ENCODE data around the gene UBE3D. TPM values are rescaled to one million over a fixed set of nuclear protein-coding genes. Genes with fewer than 3 reads are reported as not detected.
"Not testable (repeated sequence)": the region's sequence is repeated elsewhere in the genome, so short reads cannot be mapped to it uniquely, and the experiment has no call there.

Gene UBE3D
- total RNA-seq, 2 donors from 2014 or later = 9.3 to 11.5 TPM

GRCh38 chr6:82954937-82955577 lies 110.6 kb downstream of the UBE3D start:
- Histone ChIP-seq H3K4me3 (no peak overlapping the region), H3K27me3 (no peaks in the 10 kb centered on the region), H3K36me3 (replicated peaks in 1 of 2; ENCODE audit: insufficient read depth in 1 of 2, low read depth in 2 of 2) (peaks cover 0 to 2% of the 10 kb centered on the region in 2 donors), H3K4me1 (no peaks in the 10 kb centered on the region), H3K9me3 (no peaks in the 10 kb centered on the region), H3K27ac (no peak overlapping the region)
- intact Hi-C loops (cut with DNase I) = no loop called here
- WGBS, 2 donors = 96% methylated on average over 4 of the region's 4 CpGs
- ATAC-seq (no peak), DNase-seq (no peak)
- TF ChIP-seq CTCF (IDR thresholded peaks at IDR 0.05) (no peak), POLR2A (IDR thresholded peaks at IDR 0.05) (no peak)

GRCh38 chr6:82954356-82954755 lies 111.3 kb downstream of the UBE3D start:
- no peak overlapping the region for H3K27ac ChIP-seq
- TF ChIP-seq CTCF (IDR thresholded peaks at IDR 0.05) = no peak
- no peak for TF ChIP-seq POLR2A (IDR thresholded peaks at IDR 0.05)
- H3K4me3 ChIP-seq = no peak overlapping the region
- H3K36me3 ChIP-seq (replicated peaks in 1 of 2; ENCODE audit: insufficient read depth in 1 of 2, low read depth in 2 of 2) = peaks cover 0 to 2% of the 10 kb centered on the region in 2 donors
- no peaks in the 10 kb centered on the region for H3K27me3 ChIP-seq
- intact Hi-C loops (cut with DNase I) = no loop called here
- WGBS, 2 donors = 93 to 98% methylated on average over 2 of the region's 2 CpGs
- H3K4me1 ChIP-seq = no peaks in the 10 kb centered on the region
- H3K9me3 ChIP-seq = no peaks in the 10 kb centered on the region
- ATAC-seq = no peak
- no peak for DNase-seq

GRCh38 chr6:82953871-82954270 lies 111.8 kb downstream of the UBE3D start:
- Histone ChIP-seq H3K27ac (no peak overlapping the region), H3K36me3 (replicated peaks in 1 of 2; ENCODE audit: insufficient read depth in 1 of 2, low read depth in 2 of 2) (peaks cover 0 to 2% of the 10 kb centered on the region in 2 donors), H3K4me1 (no peaks in the 10 kb centered on the region), H3K4me3 (no peak overlapping the region), H3K27me3 (no peaks in the 10 kb centered on the region), H3K9me3 (no peaks in the 10 kb centered on the region)
- TF ChIP-seq POLR2A (IDR thresholded peaks at IDR 0.05) = no peak
- no peak for TF ChIP-seq CTCF (IDR thresholded peaks at IDR 0.05)
- WGBS, 2 donors = 56 to 67% methylated on average over 4 of the region's 4 CpGs
- intact Hi-C loops (cut with DNase I) = no loop called here
- DNase-seq (peak in 1 of 4 donors; percentile 12), ATAC-seq (no peak)

- no peaks in the 10 kb centered on the region for H3K27me3 ChIP-seq
- no peaks in the 10 kb centered on the region for H3K9me3 ChIP-seq
- H3K36me3 ChIP-seq (replicated peaks in 1 of 2; ENCODE audit: insufficient read depth in 1 of 2, low read depth in 2 of 2) = peaks cover 0 to 2% of the 10 kb centered on the region in 2 donors
- no peaks in the 10 kb centered on the region for H3K4me1 ChIP-seq
- TF ChIP-seq POLR2A (IDR thresholded peaks at IDR 0.05) (no peak), CTCF (IDR thresholded peaks at IDR 0.05) (no peak)
- ATAC-seq (no peak), DNase-seq (no peak)
- H3K27ac ChIP-seq = no peak overlapping the region
- intact Hi-C loops (cut with DNase I) = no loop called here
- WGBS, 2 donors = 78 to 82% methylated on average over 1 of the region's 1 CpG
- no peak overlapping the region for H3K4me3 ChIP-seq
Observed at GRCh38 chr6:82951935-82952334, 113.7 kb downstream of the UBE3D start.

- peaks cover 0 to 2% of the 10 kb centered on the region in 2 donors for H3K36me3 ChIP-seq (replicated peaks in 1 of 2; ENCODE audit: insufficient read depth in 1 of 2, low read depth in 2 of 2)
- intact Hi-C loops (cut with DNase I) = no loop called here
- H3K27ac ChIP-seq = no peak overlapping the region
- TF ChIP-seq POLR2A (IDR thresholded peaks at IDR 0.05) (no peak), CTCF (IDR thresholded peaks at IDR 0.05) (no peak)
- H3K27me3 ChIP-seq = no peaks in the 10 kb centered on the region
- H3K4me3 ChIP-seq = no peak overlapping the region
- no peaks in the 10 kb centered on the region for H3K4me1 ChIP-seq
- WGBS, 2 donors = 83 to 88% methylated on average over 1 of the region's 1 CpG
- no peak for ATAC-seq
- DNase-seq = no peak
- H3K9me3 ChIP-seq = no peaks in the 10 kb centered on the region
Observed at GRCh38 chr6:82951389-82951788, 114.3 kb downstream of the UBE3D start.

- WGBS, 2 donors = 90 to 93% methylated on average over 3 of the region's 3 CpGs
- peaks cover 0 to 10% (median 3%) of the 10 kb centered on the region in 3 donors for H3K9me3 ChIP-seq
- intact Hi-C loops (cut with DNase I); H3K27ac ChIP-seq; H3K36me3 ChIP-seq (replicated peaks in 1 of 2; ENCODE audit: insufficient read depth in 1 of 2, low read depth in 2 of 2); ATAC-seq; DNase-seq; H3K4me1 ChIP-seq; H3K27me3 ChIP-seq; H3K4me3 ChIP-seq: not testable (repeated sequence)
Observed at GRCh38 chr6:82930915-82931314, 134.7 kb downstream of the UBE3D start.
